WTC11 (cell line): ENCODE measurements around the gene POU3F3. TPM values are rescaled to one million over a fixed set of nuclear protein-coding genes. Genes with fewer than 3 reads are reported as not detected.

Experiments used
- ATAC-seq: fragments of 200-7000 bp; cut with Tn5 transposase; 2 replicates; pipeline ENCODE4 v1.10.0; 2021; ENCODE audit warnings: mild to moderate bottlenecking, moderate library complexity
- CTCF ChIA-PET: fragments of 300-600 bp; sonication (Branson Sonifier 250); formaldehyde crosslinking; loops from one replicate; lab custom pipeline; 2021; ENCODE audit warnings: antibody characterized with exemption; lab: Charles Lee
- POLR2A ChIA-PET: fragments of 350-600 bp; sonication (Branson Sonifier 250); formaldehyde crosslinking; loops from one replicate; lab custom pipeline; 2021; ENCODE audit warnings: antibody characterized with exemption; lab: Charles Lee
- DNase-seq: peaks from one replicate; pipeline ENCODE4 v3.0.0; 2021; ENCODE audit warnings: low spot score
- H3K27ac Mint-ChIP-seq: 2 replicates; pipeline ENCODE4 v1.8.0; 2021; ENCODE audit warnings: mixed read lengths
- H3K27me3 Mint-ChIP-seq: 2 replicates; pipeline ENCODE4 v1.8.0; 2021; ENCODE audit warnings: low read depth, mild to moderate bottlenecking, moderate library complexity, mixed read lengths
- H3K36me3 Mint-ChIP-seq: 2 replicates; pipeline ENCODE4 v1.8.0; 2021; ENCODE audit warnings: mixed read lengths
- H3K4me1 Mint-ChIP-seq: 2 replicates; pipeline ENCODE4 v1.8.0; 2022; ENCODE audit warnings: mixed read lengths
- H3K4me3 Mint-ChIP-seq: 2 replicates; pipeline ENCODE4 v1.8.0; 2021; ENCODE audit warnings: mild to moderate bottlenecking, moderate library complexity, mixed read lengths
- H3K9me3 Mint-ChIP-seq: 2 replicates; pipeline ENCODE4 v1.8.0; 2021; ENCODE audit warnings: mixed read lengths
- CBFB ChIP-seq: sonication (generic); formaldehyde crosslinking; IDR thresholded peaks from 2 replicates; pipeline ENCODE4 v1.8.1; 2022; ENCODE audit warnings: mild to moderate bottlenecking, low read depth, missing genetic modification reagents
- JAZF1 ChIP-seq: fragments of 250-450 bp; sonication (Bioruptor Pico); IDR thresholded peaks from 2 replicates; pipeline ENCODE4 v1.9.0; 2021; ENCODE audit warnings: moderate library complexity, mild to moderate bottlenecking, inconsistent platforms
- ZBTB21 ChIP-seq: sonication (generic); formaldehyde crosslinking; IDR thresholded peaks from 2 replicates; pipeline ENCODE4 v1.8.1; 2023; ENCODE audit warnings: mild to moderate bottlenecking, missing genetic modification reagents, borderline replicate concordance
- total RNA-seq: library from RNA; stranded (reverse); gene quantifications from 3 replicates; pipeline ENCODE4 v1.2.3, GENCODE V29; 2021
- TF ChIP-seq, protein P1 (sequence below): sonication (generic); formaldehyde crosslinking; IDR thresholded peaks from 2 replicates; pipeline ENCODE4 v1.8.0; 2023; ENCODE audit warnings: missing genetic modification reagents, mild to moderate bottlenecking, borderline replicate concordance
- TF ChIP-seq, protein P2 (sequence below): sonication (generic); formaldehyde crosslinking; IDR thresholded peaks from 2 replicates; pipeline ENCODE4 v1.8.1; 2023; ENCODE audit warnings: mild to moderate bottlenecking, missing genetic modification reagents, borderline replicate concordance
- TF ChIP-seq, protein P3 (sequence below): sonication (generic); formaldehyde crosslinking; conservative IDR thresholded peaks from 2 replicates; pipeline ENCODE4 v1.8.1; 2023; ENCODE audit warnings: mild to moderate bottlenecking, low read depth, missing genetic modification reagents, moderate library complexity
- TF ChIP-seq, protein P4 (sequence below): fragments of 200-600 bp; IDR thresholded peaks from 2 replicates; pipeline ENCODE4 v1.8.0; 2022; ENCODE audit warnings: antibody characterized with exemption

The POU3F3 gene
- total RNA-seq, 1 experiment from 2014 or later, result not detected

DNA sequence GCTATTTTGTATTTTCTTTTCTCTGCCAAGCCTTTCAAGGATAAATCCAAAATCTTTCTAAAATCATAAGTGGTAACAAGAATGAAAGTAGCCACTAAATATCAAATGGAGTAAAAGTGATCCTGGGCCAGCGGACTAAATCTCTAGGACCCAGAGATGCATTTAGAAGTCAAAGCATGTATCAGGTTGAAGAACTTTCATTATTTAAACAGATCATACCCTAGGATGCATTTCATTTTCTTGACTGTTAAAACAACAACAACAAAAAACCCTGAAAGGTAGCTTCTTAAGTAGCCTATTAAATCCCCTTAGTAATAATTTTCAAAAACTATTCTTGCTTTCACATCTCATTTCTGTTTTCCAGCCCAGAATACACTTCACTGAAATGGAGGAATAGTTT lies 4.8 kb upstream of the POU3F3 start (continued):
- TF ChIP-seq, protein P1, sequence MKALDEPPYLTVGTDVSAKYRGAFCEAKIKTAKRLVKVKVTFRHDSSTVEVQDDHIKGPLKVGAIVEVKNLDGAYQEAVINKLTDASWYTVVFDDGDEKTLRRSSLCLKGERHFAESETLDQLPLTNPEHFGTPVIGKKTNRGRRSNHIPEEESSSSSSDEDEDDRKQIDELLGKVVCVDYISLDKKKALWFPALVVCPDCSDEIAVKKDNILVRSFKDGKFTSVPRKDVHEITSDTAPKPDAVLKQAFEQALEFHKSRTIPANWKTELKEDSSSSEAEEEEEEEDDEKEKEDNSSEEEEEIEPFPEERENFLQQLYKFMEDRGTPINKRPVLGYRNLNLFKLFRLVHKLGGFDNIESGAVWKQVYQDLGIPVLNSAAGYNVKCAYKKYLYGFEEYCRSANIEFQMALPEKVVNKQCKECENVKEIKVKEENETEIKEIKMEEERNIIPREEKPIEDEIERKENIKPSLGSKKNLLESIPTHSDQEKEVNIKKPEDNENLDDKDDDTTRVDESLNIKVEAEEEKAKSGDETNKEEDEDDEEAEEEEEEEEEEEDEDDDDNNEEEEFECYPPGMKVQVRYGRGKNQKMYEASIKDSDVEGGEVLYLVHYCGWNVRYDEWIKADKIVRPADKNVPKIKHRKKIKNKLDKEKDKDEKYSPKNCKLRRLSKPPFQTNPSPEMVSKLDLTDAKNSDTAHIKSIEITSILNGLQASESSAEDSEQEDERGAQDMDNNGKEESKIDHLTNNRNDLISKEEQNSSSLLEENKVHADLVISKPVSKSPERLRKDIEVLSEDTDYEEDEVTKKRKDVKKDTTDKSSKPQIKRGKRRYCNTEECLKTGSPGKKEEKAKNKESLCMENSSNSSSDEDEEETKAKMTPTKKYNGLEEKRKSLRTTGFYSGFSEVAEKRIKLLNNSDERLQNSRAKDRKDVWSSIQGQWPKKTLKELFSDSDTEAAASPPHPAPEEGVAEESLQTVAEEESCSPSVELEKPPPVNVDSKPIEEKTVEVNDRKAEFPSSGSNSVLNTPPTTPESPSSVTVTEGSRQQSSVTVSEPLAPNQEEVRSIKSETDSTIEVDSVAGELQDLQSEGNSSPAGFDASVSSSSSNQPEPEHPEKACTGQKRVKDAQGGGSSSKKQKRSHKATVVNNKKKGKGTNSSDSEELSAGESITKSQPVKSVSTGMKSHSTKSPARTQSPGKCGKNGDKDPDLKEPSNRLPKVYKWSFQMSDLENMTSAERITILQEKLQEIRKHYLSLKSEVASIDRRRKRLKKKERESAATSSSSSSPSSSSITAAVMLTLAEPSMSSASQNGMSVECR (CRISPR knock-in tag), result no peak
- TF ChIP-seq, protein P2, sequence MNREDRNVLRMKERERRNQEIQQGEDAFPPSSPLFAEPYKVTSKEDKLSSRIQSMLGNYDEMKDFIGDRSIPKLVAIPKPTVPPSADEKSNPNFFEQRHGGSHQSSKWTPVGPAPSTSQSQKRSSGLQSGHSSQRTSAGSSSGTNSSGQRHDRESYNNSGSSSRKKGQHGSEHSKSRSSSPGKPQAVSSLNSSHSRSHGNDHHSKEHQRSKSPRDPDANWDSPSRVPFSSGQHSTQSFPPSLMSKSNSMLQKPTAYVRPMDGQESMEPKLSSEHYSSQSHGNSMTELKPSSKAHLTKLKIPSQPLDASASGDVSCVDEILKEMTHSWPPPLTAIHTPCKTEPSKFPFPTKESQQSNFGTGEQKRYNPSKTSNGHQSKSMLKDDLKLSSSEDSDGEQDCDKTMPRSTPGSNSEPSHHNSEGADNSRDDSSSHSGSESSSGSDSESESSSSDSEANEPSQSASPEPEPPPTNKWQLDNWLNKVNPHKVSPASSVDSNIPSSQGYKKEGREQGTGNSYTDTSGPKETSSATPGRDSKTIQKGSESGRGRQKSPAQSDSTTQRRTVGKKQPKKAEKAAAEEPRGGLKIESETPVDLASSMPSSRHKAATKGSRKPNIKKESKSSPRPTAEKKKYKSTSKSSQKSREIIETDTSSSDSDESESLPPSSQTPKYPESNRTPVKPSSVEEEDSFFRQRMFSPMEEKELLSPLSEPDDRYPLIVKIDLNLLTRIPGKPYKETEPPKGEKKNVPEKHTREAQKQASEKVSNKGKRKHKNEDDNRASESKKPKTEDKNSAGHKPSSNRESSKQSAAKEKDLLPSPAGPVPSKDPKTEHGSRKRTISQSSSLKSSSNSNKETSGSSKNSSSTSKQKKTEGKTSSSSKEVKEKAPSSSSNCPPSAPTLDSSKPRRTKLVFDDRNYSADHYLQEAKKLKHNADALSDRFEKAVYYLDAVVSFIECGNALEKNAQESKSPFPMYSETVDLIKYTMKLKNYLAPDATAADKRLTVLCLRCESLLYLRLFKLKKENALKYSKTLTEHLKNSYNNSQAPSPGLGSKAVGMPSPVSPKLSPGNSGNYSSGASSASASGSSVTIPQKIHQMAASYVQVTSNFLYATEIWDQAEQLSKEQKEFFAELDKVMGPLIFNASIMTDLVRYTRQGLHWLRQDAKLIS (CRISPR knock-in tag), result no peak
- TF ChIP-seq JAZF1 (CRISPR knock-in tag) (no peak), CBFB (CRISPR knock-in tag) (no peak), ZBTB21 (no peak)

DNA sequence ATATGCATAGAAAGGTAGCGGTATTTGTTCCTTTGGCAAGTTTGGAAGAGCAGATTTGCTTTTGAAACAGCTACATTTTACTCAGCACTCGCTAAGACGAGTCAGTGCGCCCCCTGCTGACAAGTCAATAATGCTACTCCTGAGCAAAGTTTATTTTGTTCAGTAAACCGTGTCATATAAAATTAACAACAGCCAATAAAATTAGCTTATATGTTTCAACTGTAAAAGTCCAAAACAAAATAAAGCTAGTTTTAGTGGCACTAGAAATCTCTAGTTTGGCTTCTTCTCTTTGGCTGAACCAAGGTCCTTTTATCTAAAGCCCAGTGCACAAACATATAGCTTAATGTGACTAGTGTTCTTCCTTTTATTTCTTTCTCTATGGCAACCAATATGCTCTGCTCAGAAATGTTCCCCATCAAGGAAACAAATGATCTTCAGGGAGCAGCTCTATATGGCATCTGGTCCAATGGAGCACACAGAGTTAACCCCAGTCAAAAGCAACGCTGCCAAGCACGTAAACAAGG lies 4.2 kb upstream of the POU3F3 start:
- peaks cover 97% of the 10 kb centered on the region for H3K27me3 Mint-ChIP-seq
- ChIA-PET POLR2A (no interaction called here), CTCF (interaction anchor here (0.6 to 3.5 kb wide), 38 partner anchors 8 to 1688 kb away, joined by 3 to 59 read pairs (median 4); no protein-coding TSS in a partner anchor)
- TF ChIP-seq, protein P3, sequence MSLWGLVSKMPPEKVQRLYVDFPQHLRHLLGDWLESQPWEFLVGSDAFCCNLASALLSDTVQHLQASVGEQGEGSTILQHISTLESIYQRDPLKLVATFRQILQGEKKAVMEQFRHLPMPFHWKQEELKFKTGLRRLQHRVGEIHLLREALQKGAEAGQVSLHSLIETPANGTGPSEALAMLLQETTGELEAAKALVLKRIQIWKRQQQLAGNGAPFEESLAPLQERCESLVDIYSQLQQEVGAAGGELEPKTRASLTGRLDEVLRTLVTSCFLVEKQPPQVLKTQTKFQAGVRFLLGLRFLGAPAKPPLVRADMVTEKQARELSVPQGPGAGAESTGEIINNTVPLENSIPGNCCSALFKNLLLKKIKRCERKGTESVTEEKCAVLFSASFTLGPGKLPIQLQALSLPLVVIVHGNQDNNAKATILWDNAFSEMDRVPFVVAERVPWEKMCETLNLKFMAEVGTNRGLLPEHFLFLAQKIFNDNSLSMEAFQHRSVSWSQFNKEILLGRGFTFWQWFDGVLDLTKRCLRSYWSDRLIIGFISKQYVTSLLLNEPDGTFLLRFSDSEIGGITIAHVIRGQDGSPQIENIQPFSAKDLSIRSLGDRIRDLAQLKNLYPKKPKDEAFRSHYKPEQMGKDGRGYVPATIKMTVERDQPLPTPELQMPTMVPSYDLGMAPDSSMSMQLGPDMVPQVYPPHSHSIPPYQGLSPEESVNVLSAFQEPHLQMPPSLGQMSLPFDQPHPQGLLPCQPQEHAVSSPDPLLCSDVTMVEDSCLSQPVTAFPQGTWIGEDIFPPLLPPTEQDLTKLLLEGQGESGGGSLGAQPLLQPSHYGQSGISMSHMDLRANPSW (CRISPR knock-in tag), result no peak
- TF ChIP-seq, protein P4, sequence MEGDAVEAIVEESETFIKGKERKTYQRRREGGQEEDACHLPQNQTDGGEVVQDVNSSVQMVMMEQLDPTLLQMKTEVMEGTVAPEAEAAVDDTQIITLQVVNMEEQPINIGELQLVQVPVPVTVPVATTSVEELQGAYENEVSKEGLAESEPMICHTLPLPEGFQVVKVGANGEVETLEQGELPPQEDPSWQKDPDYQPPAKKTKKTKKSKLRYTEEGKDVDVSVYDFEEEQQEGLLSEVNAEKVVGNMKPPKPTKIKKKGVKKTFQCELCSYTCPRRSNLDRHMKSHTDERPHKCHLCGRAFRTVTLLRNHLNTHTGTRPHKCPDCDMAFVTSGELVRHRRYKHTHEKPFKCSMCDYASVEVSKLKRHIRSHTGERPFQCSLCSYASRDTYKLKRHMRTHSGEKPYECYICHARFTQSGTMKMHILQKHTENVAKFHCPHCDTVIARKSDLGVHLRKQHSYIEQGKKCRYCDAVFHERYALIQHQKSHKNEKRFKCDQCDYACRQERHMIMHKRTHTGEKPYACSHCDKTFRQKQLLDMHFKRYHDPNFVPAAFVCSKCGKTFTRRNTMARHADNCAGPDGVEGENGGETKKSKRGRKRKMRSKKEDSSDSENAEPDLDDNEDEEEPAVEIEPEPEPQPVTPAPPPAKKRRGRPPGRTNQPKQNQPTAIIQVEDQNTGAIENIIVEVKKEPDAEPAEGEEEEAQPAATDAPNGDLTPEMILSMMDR, result peak; percentile 84
- H3K4me3 Mint-ChIP-seq, result no peak overlapping the region
- DNase-seq, result peak; percentile 79
- peaks cover 81% of the 10 kb centered on the region for H3K4me1 Mint-ChIP-seq
- no peak for ATAC-seq
- no peaks in the 10 kb centered on the region for H3K9me3 Mint-ChIP-seq
- no peaks in the 10 kb centered on the region for H3K36me3 Mint-ChIP-seq
- H3K27ac Mint-ChIP-seq, result no peak overlapping the region
